HG02943 (cell line): Measurements from ENCODE around the gene PCNT.
"Not testable (repeated sequence)": the region's sequence is repeated elsewhere in the genome, so short reads cannot be mapped to it uniquely, and the experiment has no call there.

Experiments used
- ATAC-seq: cut with Tn5 transposase; IDR thresholded peaks from one replicate; pipeline ENCODE4 v1.9.1; 2021; ENCODE audit warnings: mild to moderate bottlenecking, low read depth, moderate library complexity; ENCODE audit not compliant: unreplicated experiment

The PCNT gene

DNA sequence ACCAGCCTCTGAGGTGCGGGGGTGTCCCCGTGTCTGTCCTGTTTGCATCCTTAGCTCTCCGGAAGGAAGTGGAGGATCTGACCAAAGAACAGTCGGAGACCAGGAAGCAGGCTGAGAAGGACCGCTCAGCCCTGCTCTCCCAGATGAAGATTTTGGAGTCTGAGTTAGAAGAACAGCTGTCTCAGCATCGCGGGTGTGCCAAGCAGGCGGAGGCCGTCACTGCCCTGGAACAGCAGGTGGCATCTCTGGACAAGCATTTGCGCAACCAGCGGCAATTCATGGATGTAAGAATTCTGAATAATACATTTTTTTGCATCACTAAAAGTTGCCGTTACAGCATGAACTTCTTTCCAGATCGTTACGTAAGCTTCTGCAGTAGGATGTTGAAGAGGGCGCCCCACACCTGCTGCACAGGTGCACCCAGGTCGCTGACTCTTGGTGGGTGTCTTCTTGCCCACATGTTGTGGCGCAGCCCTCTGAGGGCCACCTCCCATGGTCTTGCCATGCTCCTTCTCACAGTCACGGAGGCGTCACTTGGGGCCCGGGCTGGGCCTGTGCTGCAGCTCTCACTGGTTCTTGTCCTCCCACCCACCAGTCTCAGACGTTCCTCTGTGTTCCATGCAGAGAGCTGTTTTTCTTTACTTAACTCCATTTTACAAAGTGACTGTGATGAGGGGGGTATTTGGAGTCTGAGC lies 73.4 kb downstream of the PCNT start:
- no peak for ATAC-seq

- ATAC-seq = no peak
These were observed 74.0 kb downstream of the PCNT start for GRCh38 chr21:46397993-46398392.

DNA sequence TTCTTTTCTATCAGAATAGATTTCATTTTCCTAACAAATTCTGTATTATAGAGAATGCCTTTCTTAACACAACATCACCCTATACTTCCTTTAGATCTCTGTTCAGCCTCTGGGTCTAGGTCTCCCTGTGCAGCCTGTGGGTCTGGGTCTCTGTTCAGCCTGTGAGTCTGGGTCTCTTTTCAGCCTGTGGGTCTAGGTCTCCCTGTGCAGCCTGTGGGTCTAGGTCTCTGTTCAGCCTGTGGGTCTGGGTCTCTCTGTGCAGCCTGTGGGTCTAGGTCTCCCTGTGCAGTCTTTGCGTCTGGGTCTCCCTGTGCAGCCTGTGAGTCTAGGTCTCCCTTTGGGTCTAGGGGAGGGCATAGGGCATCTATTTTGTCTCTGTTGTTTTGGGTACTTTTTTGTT lies 75.2 kb downstream of the PCNT start:
- ATAC-seq = no peak

DNA sequence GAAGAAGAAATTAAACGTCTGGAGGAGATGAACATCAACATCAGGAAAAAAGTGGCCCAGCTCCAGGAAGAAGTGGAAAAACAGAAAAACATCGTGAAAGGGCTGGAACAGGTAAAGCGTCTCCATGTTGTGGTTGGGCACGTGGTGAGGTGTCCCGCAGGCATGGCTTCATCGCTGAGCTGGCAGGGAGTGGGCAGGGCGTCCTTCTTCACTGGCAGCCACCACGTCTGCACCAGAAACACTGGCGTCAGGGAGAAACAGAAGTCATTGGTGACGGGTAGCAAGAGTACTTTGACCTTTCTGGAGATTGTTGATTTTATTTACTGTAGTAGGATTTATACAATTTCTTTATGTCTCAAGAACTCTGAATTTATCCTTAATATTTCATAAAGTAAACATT lies 75.7 kb downstream of the PCNT start:
- ATAC-seq = no peak

GRCh38 chr21:46401186-46401910 lies 77.4 kb downstream of the PCNT start:
- ATAC-seq = no peak

DNA sequence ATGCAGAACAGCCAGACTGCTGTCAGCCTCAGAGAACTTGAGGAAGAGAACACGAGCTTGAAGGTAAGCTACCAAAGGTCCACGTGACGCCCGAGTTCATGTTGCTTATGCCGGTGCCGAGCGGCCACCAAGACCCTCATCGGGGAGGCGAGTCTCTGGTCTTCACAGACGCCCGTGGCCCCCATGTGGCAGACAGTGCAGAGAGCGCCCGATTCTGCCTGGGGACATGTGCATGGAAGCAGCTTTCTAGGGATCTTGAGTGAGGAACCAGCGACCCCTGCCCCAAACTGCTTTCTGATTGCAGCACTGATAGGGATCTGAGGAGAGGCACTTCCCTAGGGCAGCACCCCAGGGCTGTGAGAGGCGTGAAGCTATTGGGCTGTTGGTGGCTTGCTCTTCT lies 78.5 kb downstream of the PCNT start:
- ATAC-seq = no peak

- not testable (repeated sequence) for ATAC-seq
These were observed 79.4 kb downstream of the PCNT start for GRCh38 chr21:46403234-46403811.

- ATAC-seq = no peak
These were observed 80.3 kb downstream of the PCNT start for GRCh38 chr21:46404306-46404705.

DNA sequence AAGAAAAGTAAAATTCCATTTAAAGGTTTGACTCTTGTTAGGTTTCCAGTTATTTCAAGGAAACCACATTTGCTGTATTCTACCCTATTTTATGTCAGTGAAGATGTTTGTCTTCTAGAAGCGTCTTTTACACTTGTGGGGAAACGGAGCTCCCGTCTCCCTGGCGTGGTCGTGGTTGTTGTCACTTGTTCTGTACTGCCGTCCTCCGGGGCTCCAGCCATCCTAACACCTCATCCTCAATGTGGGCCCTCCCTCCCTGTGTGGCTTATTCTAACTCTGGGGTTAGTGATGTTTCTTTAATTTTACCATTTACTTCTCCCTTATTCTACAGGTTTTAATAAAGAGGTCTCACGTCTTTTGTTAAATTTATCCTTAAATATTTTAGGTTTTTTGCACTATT lies 82.0 kb downstream of the PCNT start:
- ATAC-seq = no peak

- no peak for ATAC-seq
These were observed 85.9 kb downstream of the PCNT start for GRCh38 chr21:46409641-46410406.

- ATAC-seq = no peak
These were observed 86.6 kb downstream of the PCNT start for GRCh38 chr21:46410516-46410915.

DNA sequence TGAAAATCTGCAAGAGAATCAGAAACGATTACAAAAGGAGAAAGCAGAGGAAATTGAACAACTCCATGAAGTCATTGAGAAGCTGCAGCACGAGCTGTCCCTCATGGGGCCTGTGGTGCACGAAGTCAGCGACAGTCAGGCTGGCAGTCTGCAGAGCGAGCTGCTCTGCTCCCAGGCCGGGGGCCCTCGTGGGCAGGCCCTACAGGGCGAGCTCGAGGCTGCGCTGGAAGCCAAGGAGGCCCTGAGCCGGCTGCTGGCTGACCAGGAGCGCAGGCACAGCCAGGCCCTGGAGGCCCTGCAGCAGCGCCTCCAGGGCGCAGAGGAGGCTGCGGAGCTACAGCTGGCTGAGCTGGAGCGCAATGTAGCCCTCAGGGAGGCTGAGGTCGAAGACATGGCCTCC lies 87.3 kb downstream of the PCNT start:
- ATAC-seq = no peak

DNA sequence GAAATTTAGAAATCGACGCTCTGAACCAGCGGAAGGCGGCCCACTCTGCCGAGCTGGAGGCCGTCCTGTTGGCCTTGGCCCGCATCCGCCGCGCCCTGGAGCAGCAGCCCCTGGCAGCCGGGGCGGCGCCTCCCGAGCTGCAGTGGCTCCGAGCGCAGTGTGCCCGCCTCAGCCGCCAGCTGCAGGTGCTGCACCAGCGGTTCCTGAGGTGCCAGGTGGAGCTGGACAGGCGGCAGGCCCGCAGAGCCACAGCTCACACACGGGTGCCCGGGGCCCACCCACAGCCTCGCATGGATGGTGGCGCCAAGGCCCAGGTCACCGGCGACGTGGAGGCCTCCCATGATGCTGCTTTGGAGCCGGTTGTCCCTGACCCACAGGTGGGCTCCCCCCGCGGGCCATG lies 87.7 kb downstream of the PCNT start:
- ATAC-seq = no peak

GRCh38 chr21:46412521-46413364 lies 88.8 kb downstream of the PCNT start:
- no peak for ATAC-seq

GRCh38 chr21:46413365-46413696 lies 89.4 kb downstream of the PCNT start:
- no peak for ATAC-seq

- no peak for ATAC-seq
These were observed 91.0 kb downstream of the PCNT start for GRCh38 chr21:46414965-46415275.

DNA sequence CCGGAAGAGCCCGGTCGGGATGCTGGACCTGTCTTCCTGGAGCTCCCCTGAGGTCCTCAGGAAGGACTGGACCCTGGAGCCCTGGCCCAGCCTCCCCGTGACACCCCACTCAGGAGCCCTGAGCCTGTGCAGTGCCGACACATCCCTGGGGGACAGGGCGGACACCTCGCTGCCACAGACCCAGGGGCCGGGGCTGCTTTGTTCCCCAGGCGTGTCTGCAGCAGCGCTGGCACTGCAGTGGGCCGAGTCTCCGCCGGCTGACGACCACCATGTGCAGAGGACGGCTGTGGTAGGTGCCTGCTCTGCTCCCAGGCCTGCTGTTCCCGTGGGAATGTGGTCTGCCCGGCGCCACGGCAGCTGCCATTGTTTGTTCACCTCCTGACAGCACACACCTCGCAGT lies 92.6 kb downstream of the PCNT start:
- no peak for ATAC-seq

DNA sequence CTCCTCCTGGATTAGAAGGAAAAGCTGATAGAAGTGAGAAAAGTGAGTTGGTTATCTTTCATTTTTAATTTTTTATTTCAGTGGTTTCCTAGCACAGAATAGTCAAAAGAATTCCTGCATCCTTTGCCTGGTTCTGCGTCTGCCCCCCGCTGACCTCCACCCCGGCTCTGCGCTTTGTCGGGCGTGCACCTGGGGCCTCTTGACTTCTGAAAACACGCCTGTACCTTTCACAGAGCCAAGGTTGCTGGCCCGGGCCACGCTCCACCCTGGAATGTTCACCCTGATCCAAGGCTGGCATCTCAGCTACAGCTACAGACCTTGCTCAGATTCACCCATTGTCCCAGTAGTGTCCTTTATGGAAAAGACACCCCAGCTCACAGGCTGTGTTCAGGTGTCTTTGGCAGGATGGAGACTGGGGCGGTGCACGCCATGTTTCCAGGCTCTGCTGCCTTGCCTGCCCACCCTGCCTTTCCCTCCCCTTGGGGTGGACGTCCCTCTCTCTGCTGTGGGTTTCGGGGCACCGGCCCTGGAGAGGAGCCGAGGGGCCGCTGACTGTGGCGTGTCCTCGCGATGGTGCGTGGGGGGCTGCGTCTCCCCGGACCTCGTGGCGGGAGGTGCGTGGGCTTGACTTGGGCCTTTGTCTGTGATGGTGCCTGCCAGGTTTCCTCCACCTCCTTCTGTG lies 94.5 kb downstream of the PCNT start:
- ATAC-seq = no peak

DNA sequence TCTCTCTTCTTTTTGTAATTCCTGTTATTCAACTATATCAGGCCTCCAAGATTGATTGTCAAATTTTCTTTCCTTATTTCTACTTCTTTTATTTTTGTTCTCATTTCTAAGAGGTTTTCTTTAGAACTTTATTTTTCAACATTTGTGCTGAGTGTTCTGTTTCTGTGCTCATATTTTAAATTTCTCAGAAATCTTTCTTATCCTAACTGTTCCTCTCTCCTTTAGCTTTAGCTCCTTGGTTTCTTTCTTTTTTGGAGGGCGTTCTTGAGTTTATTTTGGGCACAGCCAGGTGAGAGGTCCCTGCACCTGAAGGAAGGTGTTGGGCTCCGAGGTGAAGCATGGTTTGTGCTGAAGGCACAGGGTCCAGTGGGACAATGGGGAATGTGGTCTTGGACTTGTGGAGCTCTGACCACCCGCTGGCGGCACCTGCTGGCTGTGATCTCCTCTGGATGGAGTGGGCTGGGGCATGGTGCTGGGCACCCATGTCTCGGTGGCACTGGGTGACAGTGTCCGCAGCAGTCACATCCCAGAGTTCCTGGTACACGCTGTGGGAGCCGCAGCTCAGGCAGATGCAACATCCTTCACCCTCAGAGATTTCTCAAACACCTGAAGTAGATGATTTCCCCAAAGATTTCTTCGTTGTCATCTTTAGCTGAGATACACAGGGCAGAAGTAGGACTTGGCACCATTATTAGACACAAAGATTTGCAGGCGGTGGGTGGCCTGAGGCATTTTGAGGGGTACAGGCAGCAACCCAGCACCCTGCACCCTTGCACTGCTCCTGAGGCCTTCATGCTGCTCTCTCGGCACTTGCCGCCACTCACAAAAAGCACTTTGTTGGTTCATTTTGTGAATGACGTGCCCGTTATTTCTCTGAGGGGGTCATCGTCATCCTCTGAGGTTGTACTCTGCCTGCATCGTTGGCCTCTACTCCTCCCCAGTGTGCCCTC lies 96.6 kb downstream of the PCNT start:
- ATAC-seq = no peak
